GM19193 (cell line): ENCODE results near the gene KCNMB1.

ENCODE experiments used
- POLR2A ChIP-seq: IDR thresholded peaks from 4 replicates; pipeline ENCODE4 v1.6.1; 2011; ENCODE audit not compliant: insufficient read depth, insufficient read length; ENCODE audit errors: extremely low read depth

Gene KCNMB1

GRCh38 chr5:170390472-170390871 is 1.3 kb upstream of the KCNMB1 start:
- no peak for TF ChIP-seq POLR2A

GRCh38 chr5:170389550-170389892 is 354 bp upstream of the KCNMB1 start:
- TF ChIP-seq POLR2A: no peak

GRCh38 chr5:170387775-170388639 is 1.2 kb downstream of the KCNMB1 start:
- TF ChIP-seq POLR2A: no peak

GRCh38 chr5:170386743-170387395 is 2.3 kb downstream of the KCNMB1 start:
- no peak for TF ChIP-seq POLR2A

GRCh38 chr5:170383227-170383626 is 5.9 kb downstream of the KCNMB1 start:
- TF ChIP-seq POLR2A: no peak

GRCh38 chr5:170382790-170383189 is 6.4 kb downstream of the KCNMB1 start:
- TF ChIP-seq POLR2A: no peak

GRCh38 chr5:170380361-170380951 is 8.7 kb downstream of the KCNMB1 start:
- TF ChIP-seq POLR2A: no peak

GRCh38 chr5:170378740-170379139 is 10.4 kb downstream of the KCNMB1 start:
- no peak for TF ChIP-seq POLR2A

GRCh38 chr5:170377027-170377426 is 12.1 kb downstream of the KCNMB1 start:
- no peak for TF ChIP-seq POLR2A

GRCh38 chr5:170375283-170375682 is 13.9 kb downstream of the KCNMB1 start:
- TF ChIP-seq POLR2A: no peak

- TF ChIP-seq POLR2A: no peak
Measured at GRCh38 chr5:170372971-170373370, 16.2 kb downstream of the KCNMB1 start.

- no peak for TF ChIP-seq POLR2A
Measured at GRCh38 chr5:170368586-170368985, 20.6 kb downstream of the KCNMB1 start.

GRCh38 chr5:170366276-170366675 is 22.9 kb downstream of the KCNMB1 start:
- TF ChIP-seq POLR2A: no peak

GRCh38 chr5:170365831-170366230 is 23.3 kb downstream of the KCNMB1 start:
- TF ChIP-seq POLR2A: no peak

GRCh38 chr5:170365011-170365410 is 24.2 kb downstream of the KCNMB1 start:
- TF ChIP-seq POLR2A: no peak

- TF ChIP-seq POLR2A: no peak
Measured at GRCh38 chr5:170363671-170364070, 25.5 kb downstream of the KCNMB1 start.
